Transverse colon (tissue), 4 donors: ENCODE results near the gene MRPS11.

Experiments
- CTCF ChIP-seq, 5 experiments: fragments of 200-600 bp in 3 of 5; fragments of 450-650 bp in 2 of 5; sonication (generic) in 3 of 5; IDR thresholded peaks; 1 replicate in 2 of 5; 2 replicates in 3 of 5; pipeline ENCODE4 v1.5.1; 2016 to 2017; ENCODE audit warnings: antibody characterized with exemption in 5 of 5, inconsistent platforms in 3 of 5, mild to moderate bottlenecking in 2 of 5, moderate library complexity in 1 of 5
- EP300 ChIP-seq: sonication (generic); formaldehyde crosslinking; IDR thresholded peaks from one replicate; pipeline ENCODE4 v1.6.1; 2017; ENCODE audit warnings: antibody characterized with exemption, low read depth
- POLR2A ChIP-seq: fragments of 450-650 bp; IDR thresholded peaks from one replicate; pipeline ENCODE4 v1.6.1; 2016; ENCODE audit warnings: antibody characterized with exemption, mild to moderate bottlenecking, moderate library complexity
- POLR2AphosphoS5 ChIP-seq, 3 donors: sonication (generic); formaldehyde crosslinking; IDR thresholded peaks; one replicate each; pipeline ENCODE4 v1.6.1; 2016; ENCODE audit warnings: antibody characterized with exemption in 3 of 3

DNA sequence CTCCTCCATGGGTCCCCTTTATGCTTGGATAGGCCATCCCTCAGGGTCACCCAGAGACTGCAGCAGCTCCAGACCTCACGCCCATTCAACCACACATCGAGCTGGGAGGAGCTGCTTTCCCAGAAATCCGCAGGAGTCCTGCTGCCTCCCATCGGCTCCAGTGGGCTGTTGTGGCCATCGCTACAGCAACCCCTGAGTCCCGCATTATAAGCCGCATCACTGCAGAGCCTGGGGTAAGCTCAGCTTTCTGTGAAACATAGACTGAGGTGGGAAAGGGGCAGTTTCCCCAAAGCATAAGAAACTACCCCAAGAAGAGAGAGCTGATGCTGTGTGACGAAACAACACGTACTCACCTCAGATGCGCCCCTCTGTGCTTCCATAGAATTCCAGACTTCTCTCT lies 36.1 kb upstream of the MRPS11 start:
- no peak for TF ChIP-seq POLR2AphosphoS5 (IDR thresholded peaks at IDR 0.05)
- no peak for TF ChIP-seq CTCF (IDR thresholded peaks at IDR 0.05)
- no peak for TF ChIP-seq EP300
- TF ChIP-seq POLR2A, result no peak
